Measurements from ENCODE around the gene SLC4A1AP.

Gene SLC4A1AP

GRCh38 chr2:27689424-27689823 is 25.7 kb downstream of the SLC4A1AP start:
- no peak overlapping the region for H3K9ac ChIP-seq (ENCODE audit: low read length in 5 of 5)
- H3K9me3 ChIP-seq (ENCODE audit: control insufficient read depth in 5 of 5, low read length in 5 of 5), result no peaks in the 10 kb centered on the region
- no peak overlapping the region for H3K4me3 ChIP-seq (ENCODE audit: low read depth in 1 of 5, low read length in 5 of 5)
- peaks cover 29 to 60% (median 45%) of the 10 kb centered on the region in 5 donors for H3K36me3 ChIP-seq (ENCODE audit: control insufficient read depth in 5 of 5, insufficient read depth in 5 of 5, low read length in 5 of 5)
- no peak overlapping the region for H3K27ac ChIP-seq (ENCODE audit: low read depth, low read length)
- H3K27me3 ChIP-seq (ENCODE audit: control insufficient read depth in 5 of 5, insufficient read depth in 4 of 5, low read length in 5 of 5), result no peaks in the 10 kb centered on the region
- H3K4me1 ChIP-seq (ENCODE audit: control insufficient read depth in 5 of 5, insufficient read depth in 5 of 5, low read length in 5 of 5), result no peaks in the 10 kb centered on the region

GRCh38 chr2:27690052-27690451 is 26.4 kb downstream of the SLC4A1AP start:
- peaks cover 25 to 64% (median 47%) of the 10 kb centered on the region in 5 donors for H3K36me3 ChIP-seq (ENCODE audit: control insufficient read depth in 5 of 5, insufficient read depth in 5 of 5, low read length in 5 of 5)
- no peak overlapping the region for H3K4me3 ChIP-seq (ENCODE audit: low read depth in 1 of 5, low read length in 5 of 5)
- H3K27ac ChIP-seq (ENCODE audit: low read depth, low read length), result no peak overlapping the region
- H3K27me3 ChIP-seq (ENCODE audit: control insufficient read depth in 5 of 5, insufficient read depth in 4 of 5, low read length in 5 of 5), result no peaks in the 10 kb centered on the region
- no peaks in the 10 kb centered on the region for H3K9me3 ChIP-seq (ENCODE audit: control insufficient read depth in 5 of 5, low read length in 5 of 5)
- H3K9ac ChIP-seq (ENCODE audit: low read length in 5 of 5), result no peak overlapping the region
- H3K4me1 ChIP-seq (ENCODE audit: control insufficient read depth in 5 of 5, insufficient read depth in 5 of 5, low read length in 5 of 5), result no peaks in the 10 kb centered on the region

GRCh38 chr2:27697660-27698059 is 34.0 kb downstream of the SLC4A1AP start:
- Histone ChIP-seq H3K4me1 (ENCODE audit: control insufficient read depth in 5 of 5, insufficient read depth in 5 of 5, low read length in 5 of 5) (peaks cover 0 to 5% (median 0%) of the 10 kb centered on the region in 5 donors), H3K36me3 (ENCODE audit: control insufficient read depth in 5 of 5, insufficient read depth in 5 of 5, low read length in 5 of 5) (peaks cover 19 to 41% (median 24%) of the 10 kb centered on the region in 5 donors), H3K9me3 (ENCODE audit: control insufficient read depth in 5 of 5, low read length in 5 of 5) (no peaks in the 10 kb centered on the region), H3K4me3 (ENCODE audit: low read depth in 1 of 5, low read length in 5 of 5) (no peak overlapping the region), H3K27me3 (ENCODE audit: control insufficient read depth in 5 of 5, insufficient read depth in 4 of 5, low read length in 5 of 5) (no peaks in the 10 kb centered on the region), H3K27ac (ENCODE audit: low read depth, low read length) (no peak overlapping the region), H3K9ac (ENCODE audit: low read length in 5 of 5) (no peak overlapping the region)

- H3K27me3 ChIP-seq (ENCODE audit: control insufficient read depth in 5 of 5, insufficient read depth in 4 of 5, low read length in 5 of 5), result no peaks in the 10 kb centered on the region
- H3K4me3 ChIP-seq (ENCODE audit: low read depth in 1 of 5, low read length in 5 of 5), result no peak overlapping the region
- no peak overlapping the region for H3K9ac ChIP-seq (ENCODE audit: low read length in 5 of 5)
- H3K27ac ChIP-seq (ENCODE audit: low read depth, low read length), result no peak overlapping the region
- H3K9me3 ChIP-seq (ENCODE audit: control insufficient read depth in 5 of 5, low read length in 5 of 5), result no peaks in the 10 kb centered on the region
- H3K4me1 ChIP-seq (ENCODE audit: control insufficient read depth in 5 of 5, insufficient read depth in 5 of 5, low read length in 5 of 5), result peaks cover 0 to 16% (median 10%) of the 10 kb centered on the region in 5 donors
- peaks cover 0 to 8% (median 7%) of the 10 kb centered on the region in 5 donors for H3K36me3 ChIP-seq (ENCODE audit: control insufficient read depth in 5 of 5, insufficient read depth in 5 of 5, low read length in 5 of 5)
Observed at GRCh38 chr2:27701676-27702075, 38.0 kb downstream of the SLC4A1AP start.

- Histone ChIP-seq H3K9me3 (ENCODE audit: control insufficient read depth in 5 of 5, low read length in 5 of 5) (no peaks in the 10 kb centered on the region), H3K9ac (ENCODE audit: low read length in 5 of 5) (no peak overlapping the region), H3K4me3 (ENCODE audit: low read depth in 1 of 5, low read length in 5 of 5) (no peak overlapping the region), H3K27ac (ENCODE audit: low read depth, low read length) (no peak overlapping the region), H3K36me3 (ENCODE audit: control insufficient read depth in 5 of 5, insufficient read depth in 5 of 5, low read length in 5 of 5) (peaks cover 0 to 5% (median under 1%) of the 10 kb centered on the region in 5 donors), H3K4me1 (ENCODE audit: control insufficient read depth in 5 of 5, insufficient read depth in 5 of 5, low read length in 5 of 5) (peaks cover 0 to 18% (median 10%) of the 10 kb centered on the region in 5 donors), H3K27me3 (ENCODE audit: control insufficient read depth in 5 of 5, insufficient read depth in 4 of 5, low read length in 5 of 5) (no peaks in the 10 kb centered on the region)
Observed at GRCh38 chr2:27702302-27702701, 38.6 kb downstream of the SLC4A1AP start.

GRCh38 chr2:27703638-27704341 is 40.1 kb downstream of the SLC4A1AP start:
- no peak overlapping the region for H3K9ac ChIP-seq (ENCODE audit: low read length in 5 of 5)

GRCh38 chr2:27704342-27704876 is 40.7 kb downstream of the SLC4A1AP start:
- Histone ChIP-seq H3K36me3 (ENCODE audit: control insufficient read depth in 5 of 5, insufficient read depth in 5 of 5, low read length in 5 of 5) (no peaks in the 10 kb centered on the region), H3K4me3 (ENCODE audit: low read depth in 1 of 5, low read length in 5 of 5) (no peak overlapping the region), H3K27me3 (ENCODE audit: control insufficient read depth in 5 of 5, insufficient read depth in 4 of 5, low read length in 5 of 5) (no peaks in the 10 kb centered on the region), H3K4me1 (ENCODE audit: control insufficient read depth in 5 of 5, insufficient read depth in 5 of 5, low read length in 5 of 5) (peaks cover 0 to 18% (median 10%) of the 10 kb centered on the region in 5 donors), H3K9me3 (ENCODE audit: control insufficient read depth in 5 of 5, low read length in 5 of 5) (no peaks in the 10 kb centered on the region), H3K27ac (ENCODE audit: low read depth, low read length) (no peak overlapping the region), H3K9ac (ENCODE audit: low read length in 5 of 5) (no peak overlapping the region)

More at GRCh38 chr2:27703638-27704341, 40.1 kb downstream of the SLC4A1AP start:
- no peaks in the 10 kb centered on the region for H3K9me3 ChIP-seq (ENCODE audit: control insufficient read depth in 5 of 5, low read length in 5 of 5)
- H3K27me3 ChIP-seq (ENCODE audit: control insufficient read depth in 5 of 5, insufficient read depth in 4 of 5, low read length in 5 of 5), result no peaks in the 10 kb centered on the region
- peaks cover 0 to 18% (median 10%) of the 10 kb centered on the region in 5 donors for H3K4me1 ChIP-seq (ENCODE audit: control insufficient read depth in 5 of 5, insufficient read depth in 5 of 5, low read length in 5 of 5)
- H3K4me3 ChIP-seq (ENCODE audit: low read depth in 1 of 5, low read length in 5 of 5), result no peak overlapping the region
- no peaks in the 10 kb centered on the region for H3K36me3 ChIP-seq (ENCODE audit: control insufficient read depth in 5 of 5, insufficient read depth in 5 of 5, low read length in 5 of 5)
- no peak overlapping the region for H3K27ac ChIP-seq (ENCODE audit: low read depth, low read length)

GRCh38 chr2:27705851-27706622 is 42.3 kb downstream of the SLC4A1AP start:
- H3K27ac ChIP-seq (ENCODE audit: low read depth, low read length), result peak overlapping the region; percentile 39
- H3K4me1 ChIP-seq (ENCODE audit: control insufficient read depth in 5 of 5, insufficient read depth in 5 of 5, low read length in 5 of 5), result peaks cover 0 to 18% (median 10%) of the 10 kb centered on the region in 5 donors
- H3K4me3 ChIP-seq (ENCODE audit: low read depth in 1 of 5, low read length in 5 of 5), result no peak overlapping the region
- peak overlapping the region in 1 of 5 donors; percentile 28 for H3K9ac ChIP-seq (ENCODE audit: low read length in 5 of 5)
- no peaks in the 10 kb centered on the region for H3K27me3 ChIP-seq (ENCODE audit: control insufficient read depth in 5 of 5, insufficient read depth in 4 of 5, low read length in 5 of 5)
- no peaks in the 10 kb centered on the region for H3K9me3 ChIP-seq (ENCODE audit: control insufficient read depth in 5 of 5, low read length in 5 of 5)
- H3K36me3 ChIP-seq (ENCODE audit: control insufficient read depth in 5 of 5, insufficient read depth in 5 of 5, low read length in 5 of 5), result no peaks in the 10 kb centered on the region

- peaks cover 0 to 3% (median 0%) of the 10 kb centered on the region in 5 donors for H3K27me3 ChIP-seq (ENCODE audit: control insufficient read depth in 5 of 5, insufficient read depth in 4 of 5, low read length in 5 of 5)
- H3K9me3 ChIP-seq (ENCODE audit: control insufficient read depth in 5 of 5, low read length in 5 of 5), result no peaks in the 10 kb centered on the region
- H3K36me3 ChIP-seq (ENCODE audit: control insufficient read depth in 5 of 5, insufficient read depth in 5 of 5, low read length in 5 of 5), result no peaks in the 10 kb centered on the region
- H3K4me3 ChIP-seq (ENCODE audit: low read depth in 1 of 5, low read length in 5 of 5), result no peak overlapping the region
- H3K9ac ChIP-seq (ENCODE audit: low read length in 5 of 5), result no peak overlapping the region
- peaks cover 0 to 18% (median 6%) of the 10 kb centered on the region in 5 donors for H3K4me1 ChIP-seq (ENCODE audit: control insufficient read depth in 5 of 5, insufficient read depth in 5 of 5, low read length in 5 of 5)
- no peak overlapping the region for H3K27ac ChIP-seq (ENCODE audit: low read depth, low read length)
Observed at GRCh38 chr2:27707462-27708256, 44.0 kb downstream of the SLC4A1AP start.

Data from subcutaneous abdominal adipose tissue (tissue), 5 donors.